ENCODE data around the gene MACROD1.

MACROD1 gene

DNA sequence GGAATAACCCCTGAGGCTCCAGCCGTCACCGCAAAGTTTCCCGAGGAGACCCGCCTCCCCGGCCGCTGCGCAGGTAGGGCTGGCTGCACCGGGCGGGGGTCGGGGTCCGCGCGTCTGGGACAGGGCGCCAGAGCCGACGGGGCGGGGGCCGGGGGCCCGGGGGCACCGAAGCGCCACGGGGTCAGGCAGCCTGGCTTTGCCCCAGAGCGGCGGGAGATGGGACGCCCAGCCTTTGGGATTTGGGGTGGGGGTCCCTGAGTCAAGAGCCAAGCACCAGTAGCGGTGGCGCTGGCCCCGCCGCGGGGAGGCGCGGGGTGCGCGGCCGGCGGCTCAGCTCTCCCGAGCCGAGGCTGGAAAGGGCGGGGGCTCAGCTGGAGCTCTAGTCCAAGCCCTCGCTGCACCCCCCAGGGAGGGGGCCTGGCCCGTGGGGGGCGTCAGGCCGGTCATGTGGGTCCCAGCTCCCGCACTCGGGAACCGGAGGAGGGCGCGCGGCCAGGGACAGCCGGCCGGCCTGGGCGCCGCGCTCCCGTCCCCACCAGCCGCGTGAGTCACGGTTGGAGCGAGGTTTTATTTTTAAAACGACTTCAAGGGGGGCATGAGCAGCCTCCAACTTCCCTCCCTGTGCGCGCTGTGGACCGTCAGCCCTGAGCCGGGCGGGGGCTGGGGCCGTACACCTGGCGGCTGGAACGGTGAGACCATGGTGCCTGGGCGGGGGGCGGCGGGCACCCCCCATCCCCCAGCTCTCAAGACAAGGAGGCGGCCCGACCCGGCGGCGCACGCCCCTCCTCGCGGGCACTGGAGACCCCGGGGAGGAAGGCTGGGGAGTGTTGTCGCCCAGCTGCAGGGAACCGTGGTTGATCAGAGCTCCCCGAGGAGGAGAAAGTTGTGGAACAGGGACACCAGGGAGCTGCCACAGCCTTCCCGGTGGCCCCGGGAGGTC, 129.6 kb downstream of the MACROD1 start:
- TF ChIP-seq CTCF (IDR thresholded peaks at IDR 0.05; ENCODE audit: low read depth, low read length), result no peak
- peak; percentile 39; the same call in 1 of the 2 replicates for TF ChIP-seq MAX (IDR thresholded peaks at IDR 0.05; ENCODE audit: low read depth, low read length)
- peak; percentile 46 for TF ChIP-seq MYC (IDR thresholded peaks at IDR 0.05; ENCODE audit: low read depth, low read length)
- TF ChIP-seq POLR2A (IDR thresholded peaks at IDR 0.05; ENCODE audit: extremely low read depth, insufficient read length), result no peak
- DNase-seq (ENCODE audit: low read depth), result peak; percentile 75
- no peak overlapping the region for H3K4me3 ChIP-seq (ENCODE audit: low read depth, low read length)

- peak; percentile 31 for DNase-seq (ENCODE audit: low read depth)
- no peak within 1 kb of the TSS for H3K4me3 ChIP-seq (ENCODE audit: low read depth, low read length)
- no peak for TF ChIP-seq POLR2A (IDR thresholded peaks at IDR 0.05; ENCODE audit: extremely low read depth, insufficient read length)
- TF ChIP-seq MAX (IDR thresholded peaks at IDR 0.05; ENCODE audit: low read depth, low read length), result no peak
- no peak for TF ChIP-seq MYC (IDR thresholded peaks at IDR 0.05; ENCODE audit: low read depth, low read length)
Measured at GRCh38 chr11:64035576-64035975, 130.3 kb downstream of the MACROD1 start, which contains the start of gene FLRT1. FLRT1 (plus strand) TSS chr11:64035931; CDS start chr11:64116268, 80,337 bp downstream.

DNA sequence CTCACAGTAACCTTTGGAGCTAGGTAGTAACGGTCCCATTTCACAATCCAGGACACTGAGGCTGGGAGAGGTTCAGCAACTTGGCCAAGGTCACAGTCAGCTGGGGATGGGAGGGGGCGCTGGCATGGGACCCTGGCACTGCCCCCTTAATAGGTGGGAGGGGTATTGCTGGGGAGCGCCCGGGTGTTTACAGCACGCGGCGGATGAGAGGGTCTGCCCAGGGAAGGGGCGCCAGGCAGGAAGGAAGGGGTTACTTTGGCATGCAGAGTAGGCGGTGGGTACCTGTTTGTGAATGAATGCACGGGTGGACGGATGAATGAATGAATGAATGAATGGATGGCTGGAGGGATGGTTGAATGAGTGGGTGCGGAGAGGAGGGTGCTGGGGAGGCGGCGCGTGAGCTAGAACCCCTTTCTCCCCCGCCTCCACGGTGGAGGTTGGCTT, 130.8 kb downstream of the MACROD1 start:
- H3K4me3 ChIP-seq (ENCODE audit: low read depth, low read length), result no peak overlapping the region

GRCh38 chr11:64034411-64034811, 131.5 kb downstream of the MACROD1 start:
- no peak overlapping the region for H3K4me3 ChIP-seq (ENCODE audit: low read depth, low read length)
- no peak for DNase-seq (ENCODE audit: low read depth)
- TF ChIP-seq MYC (IDR thresholded peaks at IDR 0.05; ENCODE audit: low read depth, low read length), result no peak
- TF ChIP-seq CTCF (IDR thresholded peaks at IDR 0.05; ENCODE audit: low read depth, low read length), result no peak
- no peak for TF ChIP-seq POLR2A (IDR thresholded peaks at IDR 0.05; ENCODE audit: extremely low read depth, insufficient read length)
- no peak for TF ChIP-seq MAX (IDR thresholded peaks at IDR 0.05; ENCODE audit: low read depth, low read length)

More for the DNA sequence above, 130.8 kb downstream of the MACROD1 start:
- DNase-seq (ENCODE audit: low read depth), result no peak
- TF ChIP-seq MYC (IDR thresholded peaks at IDR 0.05; ENCODE audit: low read depth, low read length) (no peak), CTCF (IDR thresholded peaks at IDR 0.05; ENCODE audit: low read depth, low read length) (no peak), MAX (IDR thresholded peaks at IDR 0.05; ENCODE audit: low read depth, low read length) (no peak), POLR2A (IDR thresholded peaks at IDR 0.05; ENCODE audit: extremely low read depth, insufficient read length) (no peak)

DNA sequence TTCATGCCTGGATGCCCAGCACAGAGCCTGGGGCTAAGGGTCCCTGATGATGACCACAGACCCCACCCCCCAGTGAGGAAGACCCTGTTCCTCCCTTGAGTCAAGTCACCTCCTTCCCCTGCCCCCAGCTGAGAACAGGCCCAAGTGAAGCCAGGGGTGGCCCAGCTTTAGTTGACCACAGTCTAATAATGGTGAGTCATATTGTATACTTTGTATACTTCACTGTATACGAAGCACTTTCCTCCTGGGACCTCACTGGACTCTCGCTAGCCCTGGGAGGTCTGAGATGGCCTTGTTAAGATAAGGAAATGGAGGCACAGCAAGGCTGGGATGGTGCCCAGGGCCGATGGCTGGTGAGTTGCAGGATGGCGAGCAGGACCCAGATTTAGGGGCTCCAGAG, 133.9 kb downstream of the MACROD1 start:
- DNase-seq (ENCODE audit: low read depth), result no peak
- H3K4me3 ChIP-seq (ENCODE audit: low read depth, low read length), result no peak overlapping the region
- no peak for TF ChIP-seq POLR2A (IDR thresholded peaks at IDR 0.05; ENCODE audit: extremely low read depth, insufficient read length)
- TF ChIP-seq CTCF (IDR thresholded peaks at IDR 0.05; ENCODE audit: low read depth, low read length), result no peak
- no peak for TF ChIP-seq MYC (IDR thresholded peaks at IDR 0.05; ENCODE audit: low read depth, low read length)
- TF ChIP-seq MAX (IDR thresholded peaks at IDR 0.05; ENCODE audit: low read depth, low read length), result no peak

DNA sequence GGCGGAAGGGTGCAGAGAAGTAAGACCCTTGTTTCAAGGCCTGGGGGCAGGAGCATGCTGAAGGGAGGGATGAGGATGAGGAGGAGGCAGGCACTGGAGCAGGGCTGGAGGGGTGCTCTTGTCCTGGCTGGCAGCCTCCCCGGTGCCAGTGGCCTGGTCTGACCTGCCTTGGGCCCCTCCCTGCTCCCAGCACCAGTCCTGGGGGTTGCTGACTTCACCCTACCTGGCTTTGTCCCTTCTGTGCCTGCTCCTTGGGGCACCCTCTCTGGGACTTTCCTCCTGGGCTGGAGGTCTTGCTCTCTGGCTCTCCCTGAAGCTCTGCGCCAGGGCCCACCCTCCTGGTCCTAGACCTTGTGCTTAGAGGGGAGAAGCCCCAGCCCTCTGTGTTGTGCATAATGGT, 134.9 kb downstream of the MACROD1 start:
- no peak for TF ChIP-seq POLR2A (IDR thresholded peaks at IDR 0.05; ENCODE audit: extremely low read depth, insufficient read length)
- H3K4me3 ChIP-seq (ENCODE audit: low read depth, low read length), result no peak overlapping the region
- DNase-seq (ENCODE audit: low read depth), result no peak
